Vagina (tissue), 2 donors: Measurements from ENCODE around the gene ILK. TPM values are rescaled to one million over a fixed set of nuclear protein-coding genes. Genes with fewer than 3 reads are reported as not detected.

Source experiments
- DNase-seq, 2 donors: peaks; one replicate each; pipeline ENCODE4 v3.0.0-alpha.2; 2017; ENCODE audit errors: extremely low spot score in 2 of 2
- H3K27ac ChIP-seq: fragments of 200-600 bp; sonication (generic); one replicate; pipeline ENCODE4 v1.5.1; 2019
- H3K27me3 ChIP-seq: fragments of 200-600 bp; sonication (generic); one replicate; pipeline ENCODE4 v1.5.1; 2019
- H3K36me3 ChIP-seq, 2 donors: fragments of 200-600 bp; sonication (generic); one replicate each; pipeline ENCODE4 v1.5.1; 2017 to 2019
- H3K4me1 ChIP-seq: fragments of 200-600 bp; sonication (generic); one replicate; pipeline ENCODE4 v1.5.1; 2019
- H3K4me3 ChIP-seq, 2 donors: fragments of 200-600 bp; sonication (generic); 1 replicate in 1 of 2; 2 replicates in 1 of 2; pipeline ENCODE4 v1.5.1; 2016 to 2019
- H3K9me3 ChIP-seq: fragments of 200-600 bp; sonication (generic); one replicate; pipeline ENCODE4 v1.5.1; 2019
- POLR2A ChIP-seq, 2 donors: fragments of 450-650 bp; IDR thresholded peaks; one replicate each; pipeline ENCODE4 v1.6.1; 2017; ENCODE audit warnings: antibody characterized with exemption in 2 of 2, mild to moderate bottlenecking in 2 of 2, moderate library complexity in 2 of 2
- POLR2AphosphoS5 ChIP-seq, 2 donors: sonication (generic); formaldehyde crosslinking; IDR thresholded peaks; one replicate each; pipeline ENCODE4 v1.9.0; 2017; ENCODE audit warnings: antibody characterized with exemption in 2 of 2, mild to moderate bottlenecking in 2 of 2, low read depth in 1 of 2; ENCODE audit not compliant: insufficient read depth in 1 of 2
- intact Hi-C: fragments of 100-400 bp; cut with DNase I; formaldehyde crosslinking; loops from one replicate; pipeline ENCODE4 v1.15.1; 2023
- total RNA-seq: library from RNA; depleted of rRNA; stranded (reverse); fragments of >200 nt; gene quantifications from one replicate; pipeline ENCODE4 v1.2.3, GENCODE V29; 2016
- TF ChIP-seq, protein P1 (sequence below), 3 experiments: fragments of 450-650 bp in 2 of 3; fragments of 200-600 bp in 1 of 3; sonication (generic) in 1 of 3; IDR thresholded peaks; one replicate each; pipeline ENCODE4 v1.5.1; 2017 to 2019; ENCODE audit warnings: antibody characterized with exemption in 3 of 3, mild to moderate bottlenecking in 2 of 3, moderate library complexity in 2 of 3

Gene ILK
- total RNA-seq, 1 donor from 2014 or later = 149 TPM

DNA sequence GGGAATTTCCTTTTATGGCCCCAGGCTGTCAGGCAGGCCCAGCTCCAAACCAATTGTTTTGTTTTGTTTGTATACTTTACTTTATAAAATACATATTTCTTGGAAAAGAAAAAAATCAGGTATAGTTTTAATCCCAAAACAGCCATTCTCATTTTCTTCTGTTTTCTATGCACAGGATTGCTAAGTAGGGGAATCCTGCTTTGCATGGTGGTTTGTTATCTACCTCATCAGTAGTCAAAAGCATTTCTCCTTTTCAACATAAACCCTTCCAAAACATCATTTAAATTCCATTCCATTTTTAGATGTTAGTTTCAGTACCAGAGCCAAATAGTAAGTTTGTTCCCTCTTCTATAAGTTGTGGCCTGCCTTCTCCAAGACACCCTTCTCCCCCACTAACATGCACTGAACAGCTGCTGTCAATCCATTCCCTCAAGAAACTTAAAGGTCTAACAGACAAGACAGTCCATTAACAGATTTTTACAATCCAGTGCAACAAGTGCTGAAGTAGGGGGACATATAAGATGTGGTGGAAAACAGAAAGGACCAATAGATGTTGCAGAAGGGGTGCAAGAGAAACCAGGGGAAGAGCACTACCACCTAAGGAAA is 3.7 kb downstream of the ILK start:
- no peak for TF ChIP-seq POLR2AphosphoS5 (IDR thresholded peaks at IDR 0.05; ENCODE audit: insufficient read depth in 1 of 2, low read depth in 1 of 2)
- TF ChIP-seq, protein P1, sequence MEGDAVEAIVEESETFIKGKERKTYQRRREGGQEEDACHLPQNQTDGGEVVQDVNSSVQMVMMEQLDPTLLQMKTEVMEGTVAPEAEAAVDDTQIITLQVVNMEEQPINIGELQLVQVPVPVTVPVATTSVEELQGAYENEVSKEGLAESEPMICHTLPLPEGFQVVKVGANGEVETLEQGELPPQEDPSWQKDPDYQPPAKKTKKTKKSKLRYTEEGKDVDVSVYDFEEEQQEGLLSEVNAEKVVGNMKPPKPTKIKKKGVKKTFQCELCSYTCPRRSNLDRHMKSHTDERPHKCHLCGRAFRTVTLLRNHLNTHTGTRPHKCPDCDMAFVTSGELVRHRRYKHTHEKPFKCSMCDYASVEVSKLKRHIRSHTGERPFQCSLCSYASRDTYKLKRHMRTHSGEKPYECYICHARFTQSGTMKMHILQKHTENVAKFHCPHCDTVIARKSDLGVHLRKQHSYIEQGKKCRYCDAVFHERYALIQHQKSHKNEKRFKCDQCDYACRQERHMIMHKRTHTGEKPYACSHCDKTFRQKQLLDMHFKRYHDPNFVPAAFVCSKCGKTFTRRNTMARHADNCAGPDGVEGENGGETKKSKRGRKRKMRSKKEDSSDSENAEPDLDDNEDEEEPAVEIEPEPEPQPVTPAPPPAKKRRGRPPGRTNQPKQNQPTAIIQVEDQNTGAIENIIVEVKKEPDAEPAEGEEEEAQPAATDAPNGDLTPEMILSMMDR (IDR thresholded peaks at IDR 0.05) = no peak
- no peak for TF ChIP-seq POLR2A (IDR thresholded peaks at IDR 0.05)
- peak overlapping the region in 1 of 2 donors; percentile 31 for H3K4me3 ChIP-seq
- H3K9me3 ChIP-seq = no peaks in the 10 kb centered on the region
- no peaks in the 10 kb centered on the region for H3K27me3 ChIP-seq
- H3K4me1 ChIP-seq = peaks cover 56% of the 10 kb centered on the region
- H3K36me3 ChIP-seq = peaks cover 0 to 32% of the 10 kb centered on the region in 2 donors
- H3K27ac ChIP-seq = peak overlapping the region; percentile 87
- intact Hi-C loops = loop anchor here (10.0 kb wide), 1 partner anchor 48 kb away; the partner anchor contains the start of gene DCHS1
- DNase-seq = peak in 1 of 2 donors; percentile 16

DNA sequence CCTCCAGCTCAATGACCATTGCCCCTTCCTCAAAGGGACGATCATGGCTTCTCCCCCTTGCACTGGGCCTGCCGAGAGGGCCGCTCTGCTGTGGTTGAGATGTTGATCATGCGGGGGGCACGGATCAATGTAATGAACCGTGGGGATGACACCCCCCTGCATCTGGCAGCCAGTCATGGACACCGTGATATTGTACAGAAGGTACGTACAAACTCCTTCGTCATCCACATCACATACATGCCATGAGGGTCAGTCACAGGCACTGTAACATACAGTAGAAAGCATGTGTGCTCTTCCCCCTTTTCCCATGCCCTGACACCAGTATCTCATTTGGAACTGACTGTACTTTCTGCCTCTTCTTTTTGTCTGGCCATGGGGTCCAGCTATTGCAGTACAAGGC is 4.4 kb downstream of the ILK start:
- no peaks in the 10 kb centered on the region for H3K9me3 ChIP-seq
- peaks cover 55% of the 10 kb centered on the region for H3K4me1 ChIP-seq
- H3K4me3 ChIP-seq = no peak overlapping the region
- peak overlapping the region; percentile 87 for H3K27ac ChIP-seq
- H3K27me3 ChIP-seq = no peaks in the 10 kb centered on the region
- intact Hi-C loops = loop anchor here (10.0 kb wide), 1 partner anchor 47 kb away; the partner anchor contains the start of gene DCHS1
- peaks cover 0 to 32% of the 10 kb centered on the region in 2 donors for H3K36me3 ChIP-seq
- DNase-seq = peak in 1 of 2 donors; percentile 83
- TF ChIP-seq, protein P1 (IDR thresholded peaks at IDR 0.05) = no peak
- no peak for TF ChIP-seq POLR2AphosphoS5 (IDR thresholded peaks at IDR 0.05; ENCODE audit: insufficient read depth in 1 of 2, low read depth in 1 of 2)
- no peak for TF ChIP-seq POLR2A (IDR thresholded peaks at IDR 0.05)

DNA sequence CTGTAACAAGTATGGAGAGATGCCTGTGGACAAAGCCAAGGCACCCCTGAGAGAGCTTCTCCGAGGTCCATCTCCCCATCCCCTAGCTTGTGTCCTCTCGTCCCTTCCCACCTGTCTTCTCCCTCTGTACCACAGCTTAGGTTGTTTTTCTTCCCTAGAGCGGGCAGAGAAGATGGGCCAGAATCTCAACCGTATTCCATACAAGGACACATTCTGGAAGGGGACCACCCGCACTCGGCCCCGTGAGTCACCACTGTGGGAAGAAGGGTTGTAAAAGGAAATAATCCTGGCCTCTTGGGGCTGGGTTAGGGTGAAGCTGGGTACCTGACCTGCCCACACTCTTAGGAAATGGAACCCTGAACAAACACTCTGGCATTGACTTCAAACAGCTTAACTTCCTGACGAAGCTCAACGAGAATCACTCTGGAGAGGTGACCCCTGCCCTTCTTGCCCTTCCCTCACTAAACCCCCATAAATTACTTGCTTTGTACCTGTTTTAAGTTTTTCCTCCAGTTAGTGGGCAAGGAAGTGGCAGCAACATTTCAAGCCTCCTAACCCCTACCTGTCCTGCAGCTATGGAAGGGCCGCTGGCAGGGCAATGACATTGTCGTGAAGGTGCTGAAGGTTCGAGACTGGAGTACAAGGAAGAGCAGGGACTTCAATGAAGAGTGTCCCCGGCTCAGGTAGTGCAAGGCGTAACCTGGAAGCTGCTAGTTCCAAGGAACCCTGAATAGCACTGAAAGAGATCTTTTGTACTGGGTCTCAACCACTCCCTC is 5.3 kb downstream of the ILK start:
- Histone ChIP-seq H3K36me3 (peaks cover 0 to 32% of the 10 kb centered on the region in 2 donors), H3K27me3 (no peaks in the 10 kb centered on the region), H3K4me3 (no peak overlapping the region), H3K27ac (peak overlapping the region; percentile 87), H3K4me1 (peaks cover 59% of the 10 kb centered on the region), H3K9me3 (no peaks in the 10 kb centered on the region)
- TF ChIP-seq, protein P1 (IDR thresholded peaks at IDR 0.05) = no peak
- no peak for TF ChIP-seq POLR2A (IDR thresholded peaks at IDR 0.05)
- no peak for TF ChIP-seq POLR2AphosphoS5 (IDR thresholded peaks at IDR 0.05; ENCODE audit: insufficient read depth in 1 of 2, low read depth in 1 of 2)
- intact Hi-C loops = loop anchor here (10.0 kb wide), 1 partner anchor 46 kb away; the partner anchor contains the start of gene DCHS1
- DNase-seq = peak in 1 of 2 donors; percentile 85

DNA sequence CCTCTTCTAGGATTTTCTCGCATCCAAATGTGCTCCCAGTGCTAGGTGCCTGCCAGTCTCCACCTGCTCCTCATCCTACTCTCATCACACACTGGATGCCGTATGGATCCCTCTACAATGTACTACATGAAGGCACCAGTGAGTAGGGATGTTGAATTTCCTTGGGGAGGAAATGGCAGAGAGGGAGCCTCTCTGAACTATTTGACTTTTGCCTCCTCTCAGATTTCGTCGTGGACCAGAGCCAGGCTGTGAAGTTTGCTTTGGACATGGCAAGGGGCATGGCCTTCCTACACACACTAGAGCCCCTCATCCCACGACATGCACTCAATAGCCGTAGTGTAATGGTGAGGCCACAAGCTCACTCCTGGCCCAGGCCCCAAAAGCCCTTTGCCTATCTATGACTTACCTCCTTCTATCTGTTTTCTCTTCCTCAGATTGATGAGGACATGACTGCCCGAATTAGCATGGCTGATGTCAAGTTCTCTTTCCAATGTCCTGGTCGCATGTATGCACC is 6.0 kb downstream of the ILK start:
- H3K27me3 ChIP-seq = no peaks in the 10 kb centered on the region
- peaks cover 58% of the 10 kb centered on the region for H3K4me1 ChIP-seq
- TF ChIP-seq POLR2A (IDR thresholded peaks at IDR 0.05) (no peak), POLR2AphosphoS5 (IDR thresholded peaks at IDR 0.05; ENCODE audit: insufficient read depth in 1 of 2, low read depth in 1 of 2) (no peak)
- TF ChIP-seq, protein P1 (IDR thresholded peaks at IDR 0.05) = no peak
- no peaks in the 10 kb centered on the region for H3K9me3 ChIP-seq
- no peak overlapping the region for H3K4me3 ChIP-seq
- DNase-seq = peak in 1 of 2 donors; percentile 85
- H3K27ac ChIP-seq = peak overlapping the region; percentile 87
- peaks cover 0 to 32% of the 10 kb centered on the region in 2 donors for H3K36me3 ChIP-seq
- intact Hi-C loops = loop anchor here (10.0 kb wide), 1 partner anchor 45 kb away; the partner anchor contains the start of gene DCHS1
